K562 (cell line): ENCODE data around the gene FANCI. TPM values are rescaled to one million over a fixed set of nuclear protein-coding genes. Genes with fewer than 3 reads are reported as not detected.

Experiments
- C11orf30 ChIP-seq: fragments of 450-650 bp; IDR thresholded peaks from 2 replicates; pipeline ENCODE4 v1.6.1; 2016; ENCODE audit warnings: low read depth, mild to moderate bottlenecking
- CBX5 ChIP-seq: IDR thresholded peaks from 2 replicates; pipeline ENCODE4 v1.6.1; 2014; ENCODE audit warnings: low read depth, borderline replicate concordance
- ELF1 ChIP-seq: fragments of 200-800 bp; sonication (Bioruptor generic); IDR thresholded peaks from 2 replicates; pipeline ENCODE4 v1.6.1; 2016; ENCODE audit warnings: missing genetic modification characterization, missing compliant biosample characterization
- JUNB ChIP-seq: fragments of 450-650 bp; formaldehyde crosslinking; conservative IDR thresholded peaks from 2 replicates; pipeline ENCODE4 v1.4.0; 2020; ENCODE audit warnings: mild to moderate bottlenecking
- MAFK ChIP-seq: IDR thresholded peaks from 2 replicates; pipeline ENCODE4 v1.6.1; 2011; ENCODE audit warnings: low read length, improper control_type of control experiment
- MAX ChIP-seq: sonication (generic); formaldehyde crosslinking; IDR thresholded peaks from 2 replicates; pipeline ENCODE4 v1.9.0; 2022; ENCODE audit warnings: mild to moderate bottlenecking, missing genetic modification reagents
- MTA2 ChIP-seq: fragments of 450-650 bp; IDR thresholded peaks from 2 replicates; pipeline ENCODE4 v1.6.1; 2016; ENCODE audit warnings: low read depth
- PRDM10 ChIP-seq: fragments of 450-650 bp; IDR thresholded peaks from 2 replicates; pipeline ENCODE4 v1.6.1; 2018; ENCODE audit not compliant: partially characterized antibody
- PURB ChIP-seq: sonication (generic); formaldehyde crosslinking; IDR thresholded peaks from 2 replicates; pipeline ENCODE4 v1.9.0; 2021; ENCODE audit warnings: low read depth, mild to moderate bottlenecking, missing genetic modification reagents
- SPI1 ChIP-seq: IDR thresholded peaks from 2 replicates; pipeline ENCODE4 v1.6.1; 2011; ENCODE audit warnings: low read depth, low read length, control low read depth, borderline replicate concordance
- STAG1 ChIP-seq: sonication (generic); formaldehyde crosslinking; IDR thresholded peaks from 2 replicates; pipeline ENCODE4 v1.5.0; 2020; ENCODE audit warnings: missing genetic modification reagents, borderline replicate concordance
- THRAP3 ChIP-seq: fragments of 450-650 bp; IDR thresholded peaks from 2 replicates; pipeline ENCODE4 v1.6.1; 2016; ENCODE audit warnings: mild to moderate bottlenecking, inconsistent platforms, borderline replicate concordance
- TRIM28 ChIP-seq: fragments of 450-650 bp; IDR thresholded peaks from 2 replicates; pipeline ENCODE4 v1.6.1; 2017
- XRCC3 ChIP-seq: fragments of 450-650 bp; IDR thresholded peaks from 2 replicates; pipeline ENCODE4 v1.6.1; 2017; ENCODE audit warnings: mild to moderate bottlenecking, moderate library complexity
- ZBTB17 ChIP-seq: fragments of 450-650 bp; formaldehyde crosslinking; IDR thresholded peaks from 2 replicates; pipeline ENCODE4 v1.4.0; 2020; ENCODE audit warnings: mild to moderate bottlenecking
- ZNF232 ChIP-seq: sonication (generic); formaldehyde crosslinking; IDR thresholded peaks from 2 replicates; pipeline ENCODE4 v1.8.0; 2022; ENCODE audit warnings: mild to moderate bottlenecking, missing genetic modification reagents
- ZNF274 ChIP-seq: IDR thresholded peaks from 2 replicates; pipeline ENCODE4 v1.6.1; 2011; ENCODE audit warnings: low read depth, mild to moderate bottlenecking, low read length, moderate library complexity, borderline replicate concordance
- ZNF445 ChIP-seq: fragments of 250-450 bp; sonication (Bioruptor Pico); IDR thresholded peaks from 2 replicates; pipeline ENCODE4 v1.4.0; 2020; ENCODE audit warnings: low read depth, mild to moderate bottlenecking, moderate library complexity
- ZNF586 ChIP-seq: fragments of 450-650 bp; formaldehyde crosslinking; conservative IDR thresholded peaks from 2 replicates; pipeline ENCODE4 v1.4.0; 2020; ENCODE audit warnings: mild to moderate bottlenecking, moderate library complexity
- ZNF592 ChIP-seq: fragments of 450-650 bp; IDR thresholded peaks from 2 replicates; pipeline ENCODE4 v1.6.1; 2017; ENCODE audit warnings: antibody characterized with exemption, mild to moderate bottlenecking
- polyA plus RNA-seq, 8 experiments: library from polyadenylated mRNA; depleted of rRNA in 4 of 8; stranded (reverse) in 5 of 8; unstranded in 3 of 8; fragments of >200 nt; fragmentation: Nextera tagmentation in 2 of 8; fragmentation: Illumina TruSeq in 1 of 8; extraction: Ambion mirVana in 2 of 8; extraction: Trizol in 1 of 8; gene quantifications; 2 replicates each; pipeline versions ENCODE4 v1.2.1 to v1.2.3, GENCODE V29; 2011 to 2014; ENCODE audit warnings: inconsistent platforms in 1 of 8, missing spikeins in 1 of 8
- total RNA-seq, 7 experiments: library from RNA; depleted of rRNA in 6 of 7; stranded (reverse); fragments of >200 nt in 6 of 7; fragmentation: Illumina TruSeq in 2 of 7; extraction: Trizol in 2 of 7; gene quantifications; 2 replicates each; pipeline versions ENCODE4 v1.2.1 to v1.2.3, GENCODE V29; 2011 to 2021; ENCODE audit warnings: low replicate concordance in 1 of 7

Gene FANCI
- total and polyA plus RNA-seq, 9 of the 15 experiments (the other 6 are each of a cell fraction or from before 2014, with no cell fraction given) = 72.1 to 165 (median 131) TPM

- TF ChIP-seq ZNF232 (peak; percentile 98), XRCC3 (no peak), CBX5 (no peak), ELF1 (peak; percentile 85), TRIM28 (no peak), ZBTB17 (CRISPR knock-in tag) (no peak), ZNF592 (peak; percentile 74), MAFK (no peak), PURB (no peak), ZNF274 (no peak), ZNF445 (CRISPR knock-in tag) (no peak), C11orf30 (peak; percentile 49), JUNB (CRISPR knock-in tag) (no peak), THRAP3 (no peak), ZNF586 (CRISPR knock-in tag) (no peak), STAG1 (CRISPR knock-in tag) (no peak), PRDM10 (peak; percentile 99), SPI1 (0 out of 2 replicates have a peak, but pooled peaks have one; percentile 23), MTA2 (no peak), MAX (CRISPR knock-in tag) (peak; percentile 100)
Measured at GRCh38 chr15:89243691-89244573, at the start of gene FANCI (continued).
